ENCODE measurements around the gene ZFYVE1.

GRCh38 chr14:72928872-72929271, 98.0 kb downstream of the ZFYVE1 start:
- TF ChIP-seq CTCF (IDR thresholded peaks at IDR 0.05; ENCODE audit: low read depth, low read length) (no peak), EZH2phosphoT487 (IDR thresholded peaks at IDR 0.05; ENCODE audit: low read depth) (no peak)
